MCF 10A (cell line): ENCODE measurements around the gene SPTB. TPM values are rescaled to one million over a fixed set of nuclear protein-coding genes. Genes with fewer than 3 reads are reported as not detected.
A peak's percentile ranks its signal among the peaks of the same experiment; 100 is the strongest.

ENCODE experiments used
- BruUV-seq: library from RNA; stranded (reverse); fragments of 400-500 nt; replicated peaks from 2 replicates; lab custom pipeline; 2021; lab: Mats Ljungman, UMichigan
- CTCF ChIA-PET: fragments of 300-600 bp; sonication (Branson Sonifier 250); formaldehyde crosslinking; extraction: SDS; loops from one replicate; lab custom pipeline; 2021; ENCODE audit warnings: antibody characterized with exemption, inconsistent platforms; lab: Yijun Ruan, JAX
- POLR2A ChIA-PET: fragments of 300-600, 350-650 bp; sonication (Branson Sonifier 250); formaldehyde crosslinking; extraction: SDS; loops from one replicate; lab custom pipeline; 2020; ENCODE audit warnings: antibody characterized with exemption, inconsistent platforms; lab: Yijun Ruan, JAX
- DNase-seq: peaks from one replicate; pipeline ENCODE4 v3.0.0-alpha.2; 2018; ENCODE audit not compliant: unreplicated experiment
- H3K27ac Mint-ChIP-seq: one replicate; pipeline ENCODE4 v1.8.0; 2022; ENCODE audit warnings: mild to moderate bottlenecking, low read depth, mixed read lengths; ENCODE audit not compliant: unreplicated experiment
- H3K27me3 Mint-ChIP-seq: one replicate; pipeline ENCODE4 v1.8.0; 2022; ENCODE audit warnings: mixed read lengths; ENCODE audit not compliant: insufficient read depth, unreplicated experiment
- H3K36me3 Mint-ChIP-seq: one replicate; pipeline ENCODE4 v1.8.0; 2022; ENCODE audit warnings: mild to moderate bottlenecking, moderate library complexity, mixed read lengths; ENCODE audit not compliant: insufficient read depth, unreplicated experiment
- H3K4me1 Mint-ChIP-seq: one replicate; pipeline ENCODE4 v1.8.0; 2022; ENCODE audit warnings: mixed read lengths; ENCODE audit not compliant: insufficient read depth, unreplicated experiment
- H3K4me3 Mint-ChIP-seq: one replicate; pipeline ENCODE4 v1.8.0; 2022; ENCODE audit warnings: mild to moderate bottlenecking, moderate library complexity, mixed read lengths; ENCODE audit not compliant: unreplicated experiment
- H3K9me3 Mint-ChIP-seq: one replicate; pipeline ENCODE4 v1.8.0; 2022; ENCODE audit warnings: mixed read lengths; ENCODE audit not compliant: unreplicated experiment
- CTCF ChIP-seq: fragments of 200-600 bp; IDR thresholded peaks from one replicate; pipeline ENCODE4 v1.8.0; 2022; ENCODE audit warnings: antibody characterized with exemption, mild to moderate bottlenecking; ENCODE audit not compliant: unreplicated experiment
- intact Hi-C: fragments of 100-400 bp; cut with micrococcal nuclease; formaldehyde crosslinking; loops from 2 replicates; pipeline ENCODE4 v1.14.1; 2022
- total RNA-seq: library from RNA; stranded (reverse); gene quantifications from 2 replicates; pipeline ENCODE4 v1.2.3, GENCODE V29; 2022

The SPTB gene
- total RNA-seq, 1 experiment from 2014 or later: 1.3 TPM

- peak; percentile 69 for DNase-seq
- intact Hi-C loops: loop anchor here (5.0 kb wide), 2 partner anchors 132 to 258 kb away; partner anchors contain the start of genes ZBTB1 and ZBTB25
- H3K36me3 Mint-ChIP-seq: peaks cover 4% of the 10 kb centered on the region
- BruUV-seq: no TSS peak
- TF ChIP-seq CTCF: peak; percentile 69
- no peaks in the 10 kb centered on the region for H3K9me3 Mint-ChIP-seq
- H3K4me1 Mint-ChIP-seq: peaks cover 85% of the 10 kb centered on the region
- no peaks in the 10 kb centered on the region for H3K27me3 Mint-ChIP-seq
- CTCF ChIA-PET: interaction anchor here (0.5 to 5.5 kb wide), 17 partner anchors 22 to 759 kb away, joined by 3 to 68 read pairs (median 3); no protein-coding TSS in a partner anchor
- H3K4me3 Mint-ChIP-seq: peak overlapping the region; percentile 35
- peak overlapping the region; percentile 40 for H3K27ac Mint-ChIP-seq
- POLR2A ChIA-PET: interaction anchor here (0.8 to 2.7 kb wide), 9 partner anchors 10 to 259 kb away, joined by 3 to 48 read pairs (median 11); partner anchors contain the start of genes PLEKHG3 and ZBTB25
These were observed 119.5 kb downstream of the SPTB start for GRCh38 chr14:64760146-64760755.

- CTCF ChIA-PET: interaction anchor here (0.5 to 5.5 kb wide), 17 partner anchors 36 to 759 kb away, joined by 3 to 42 read pairs (median 3); no protein-coding TSS in a partner anchor
- peaks cover 90% of the 10 kb centered on the region for H3K4me1 Mint-ChIP-seq
- peaks cover 9% of the 10 kb centered on the region for H3K36me3 Mint-ChIP-seq
- intact Hi-C loops: loop anchor here (5.0 kb wide), 1 partner anchor 37 kb away; no protein-coding TSS in a partner anchor
- no peak for TF ChIP-seq CTCF
- POLR2A ChIA-PET: interaction anchor here (0.5 to 5.2 kb wide), 13 partner anchors 9 to 258 kb away, joined by 3 to 33 read pairs (median 5); partner anchors contain the start of genes PLEKHG3, ZBTB1 and ZBTB25
- H3K27ac Mint-ChIP-seq: no peak overlapping the region
- H3K27me3 Mint-ChIP-seq: no peaks in the 10 kb centered on the region
- H3K9me3 Mint-ChIP-seq: no peaks in the 10 kb centered on the region
- no TSS peak for BruUV-seq
- no peak for DNase-seq
- H3K4me3 Mint-ChIP-seq: no peak overlapping the region
These were observed 120.2 kb downstream of the SPTB start for GRCh38 chr14:64759555-64759938.

GRCh38 chr14:64758691-64759554, 120.8 kb downstream of the SPTB start:
- TF ChIP-seq CTCF: no peak
- no peaks in the 10 kb centered on the region for H3K27me3 Mint-ChIP-seq
- ChIA-PET POLR2A (interaction anchor here (0.5 to 5.2 kb wide), 19 partner anchors 9 to 256 kb away, joined by 3 to 33 read pairs (median 5); partner anchors contain the start of genes PLEKHG3, ZBTB1 and ZBTB25), CTCF (interaction anchor here (0.6 to 5.5 kb wide), 14 partner anchors 36 to 223 kb away, joined by 3 to 42 read pairs (median 4); no protein-coding TSS in a partner anchor)
- peak overlapping the region; percentile 20 for H3K4me3 Mint-ChIP-seq
- intact Hi-C loops: loop anchor here (1.0 to 5.0 kb wide), 3 partner anchors 37 to 79 kb away; no protein-coding TSS in a partner anchor
- peak; percentile 65 for DNase-seq
- H3K9me3 Mint-ChIP-seq: no peaks in the 10 kb centered on the region
- H3K36me3 Mint-ChIP-seq: peaks cover 9% of the 10 kb centered on the region
- peak overlapping the region; percentile 47 for H3K27ac Mint-ChIP-seq
- H3K4me1 Mint-ChIP-seq: peaks cover 90% of the 10 kb centered on the region
- no TSS peak for BruUV-seq
